Esophagus squamous epithelium (tissue), 5 donors: Measurements from ENCODE around the gene RPUSD2. TPM values are rescaled to one million over a fixed set of nuclear protein-coding genes. Genes with fewer than 3 reads are reported as not detected.
A peak's percentile ranks its signal among the peaks of the same experiment; 100 is the strongest.

Source experiments
- DNase-seq: peaks from one replicate; lab custom pipeline; 2025; lab: John Stamatoyannopoulos, UW
- H3K27ac ChIP-seq, 4 donors: fragments of 200-600 bp; sonication (generic); one replicate each; pipeline ENCODE4 v1.5.1; 2016 to 2019; ENCODE audit warnings: mild to moderate bottlenecking in 1 of 4
- H3K27me3 ChIP-seq, 4 donors: fragments of 200-600 bp; sonication (generic); 1 replicate in 3 of 4; 2 replicates in 1 of 4; pipeline versions ENCODE4 v1.5.1 to v1.6.0; 2017 to 2021; ENCODE audit warnings: antibody characterized with exemption in 1 of 4
- H3K36me3 ChIP-seq, 3 donors: fragments of 200-600 bp; sonication (generic); one replicate each; pipeline ENCODE4 v1.5.1; 2016 to 2019
- H3K4me1 ChIP-seq, 3 donors: fragments of 200-600 bp; sonication (generic); one replicate each; pipeline ENCODE4 v1.5.1; 2017 to 2019
- H3K4me3 ChIP-seq, 4 donors: fragments of 200-600 bp; sonication (generic); 1 replicate in 3 of 4; 2 replicates in 1 of 4; pipeline ENCODE4 v1.5.1; 2016 to 2019; ENCODE audit warnings: mild to moderate bottlenecking in 2 of 4, moderate library complexity in 1 of 4
- H3K9me3 ChIP-seq, 3 donors: fragments of 200-600 bp; sonication (generic); one replicate each; pipeline ENCODE4 v1.5.1; 2016 to 2019
- CTCF ChIP-seq, 6 experiments: fragments of 450-650 bp in 4 of 6; fragments of 200-600 bp in 2 of 6; sonication (generic) in 2 of 6; IDR thresholded peaks; one replicate each; pipeline ENCODE4 v1.5.1; 2016 to 2019; ENCODE audit warnings: antibody characterized with exemption in 6 of 6, mild to moderate bottlenecking in 4 of 6, moderate library complexity in 4 of 6
- POLR2A ChIP-seq, 4 donors: fragments of 450-650 bp; IDR thresholded peaks; one replicate each; pipeline ENCODE4 v1.6.1; 2017; ENCODE audit warnings: antibody characterized with exemption in 4 of 4, mild to moderate bottlenecking in 4 of 4, moderate library complexity in 3 of 4
- WGBS, 2 donors: methylation state at CpG; one replicate each; pipeline ENCODE4 v1.1.5; 2018; 5-methylcytosine and 5-hydroxymethylcytosine counted together
- intact Hi-C: fragments of 100-400 bp; cut with DNase I; formaldehyde crosslinking; loops from one replicate; pipeline ENCODE4 v1.15.0; 2022
- total RNA-seq, 4 donors: library from RNA; depleted of rRNA; stranded (reverse); fragments of >200 nt; gene quantifications; one replicate each; pipeline ENCODE4 v1.1.0, GENCODE V29; 2016
- donor health status: DM: yes; HTN: yes; CAD: no.

Gene RPUSD2
- total RNA-seq, 4 donors from 2014 or later: 4.3 to 10.3 (median 6.7) TPM

- Histone ChIP-seq H3K27ac (no peak overlapping the region), H3K4me3 (no peak overlapping the region)
- intact Hi-C loops: no loop called here
Observed at GRCh38 chr15:40563426-40563825, 5.7 kb upstream of the RPUSD2 start.

GRCh38 chr15:40564591-40565332 is 4.3 kb upstream of the RPUSD2 start, which contains the start of gene CCDC32:
Gene CCDC32 (minus strand): TSS chr15:40565042. CDS start chr15:40563015, 2,027 bp downstream.
- WGBS, 2 donors: 0 to 1% methylated on average over 9 to 15 of the region's 40 CpGs
- peaks cover 13 to 50% (median 13%) of the 10 kb centered on the region in 3 donors for H3K4me1 ChIP-seq

More at GRCh38 chr15:40563426-40563825, 5.7 kb upstream of the RPUSD2 start:
- H3K27me3 ChIP-seq: no peaks in the 10 kb centered on the region
- TF ChIP-seq CTCF (IDR thresholded peaks at IDR 0.05) (no peak), POLR2A (IDR thresholded peaks at IDR 0.05) (no peak)
- no peaks in the 10 kb centered on the region for H3K9me3 ChIP-seq
- peaks cover 0 to 25% (median 0%) of the 10 kb centered on the region in 3 donors for H3K36me3 ChIP-seq
- H3K4me1 ChIP-seq: peaks cover 8 to 51% (median 15%) of the 10 kb centered on the region in 3 donors
- DNase-seq: no peak

GRCh38 chr15:40565333-40566238 is 3.5 kb upstream of the RPUSD2 start:
- WGBS, 2 donors: 33 to 34% methylated on average over 13 to 18 of the region's 20 CpGs
- no peak for TF ChIP-seq POLR2A (IDR thresholded peaks at IDR 0.05)
- no peak for TF ChIP-seq CTCF (IDR thresholded peaks at IDR 0.05)
- Histone ChIP-seq H3K36me3 (peaks cover 0 to 18% (median 0%) of the 10 kb centered on the region in 3 donors), H3K27ac (peak overlapping the region; percentile 44 to 96 (median 94)), H3K9me3 (no peaks in the 10 kb centered on the region), H3K4me1 (peaks cover 20 to 58% (median 20%) of the 10 kb centered on the region in 3 donors), H3K4me3 (peak overlapping the region; percentile 73 to 91 (median 76)), H3K27me3 (no peaks in the 10 kb centered on the region)
- no peak for DNase-seq
- intact Hi-C loops: no loop called here

More at GRCh38 chr15:40564591-40565332, 4.3 kb upstream of the RPUSD2 start, which contains the start of gene CCDC32:
- peak; percentile 89 for DNase-seq
- H3K4me3 ChIP-seq: peak within 1 kb of the TSS; percentile 73 to 91 (median 76)
- intact Hi-C loops: no loop called here
- H3K9me3 ChIP-seq: no peaks in the 10 kb centered on the region
- TF ChIP-seq POLR2A (IDR thresholded peaks at IDR 0.05) (peak in 3 of 4 donors; percentile 49 to 82 (median 69)), CTCF (IDR thresholded peaks at IDR 0.05) (peak in 1 of 6 experiments; percentile 4)
- peaks cover 0 to 25% (median 0%) of the 10 kb centered on the region in 3 donors for H3K36me3 ChIP-seq
- no peaks in the 10 kb centered on the region for H3K27me3 ChIP-seq
- peak within 1 kb of the TSS; percentile 90 to 96 (median 94) for H3K27ac ChIP-seq

- whole genome bisulfite sequencing, 2 donors: 44 to 49% methylated on average over 7 of the region's 7 CpGs
- intact Hi-C loops: no loop called here
- Histone ChIP-seq H3K4me3 (no peak overlapping the region), H3K27ac (no peak overlapping the region), H3K4me1 (peaks cover 21 to 57% (median 22%) of the 10 kb centered on the region in 3 donors), H3K36me3 (peaks cover 0 to 15% (median 0%) of the 10 kb centered on the region in 3 donors), H3K9me3 (no peaks in the 10 kb centered on the region), H3K27me3 (no peaks in the 10 kb centered on the region)
- TF ChIP-seq POLR2A (IDR thresholded peaks at IDR 0.05) (no peak), CTCF (IDR thresholded peaks at IDR 0.05) (no peak)
- no peak for DNase-seq
Observed at GRCh38 chr15:40567111-40567510, 2.0 kb upstream of the RPUSD2 start.
